CD4-positive, alpha-beta T cell treated with Interleukin-21 for 1 hour (primary cell): ENCODE data around the gene PCLO.

Experiments used
- DNase-seq: peaks from one replicate; pipeline ENCODE4 v3.0.0-alpha.2; 2020

Gene PCLO

GRCh38 chr7:83162402-83163256, at the start of gene PCLO:
TSS of gene PCLO (minus strand) at chr7:83162884. CDS start at chr7:83162592, 292 bp downstream.
- DNase-seq: peak; percentile 30

GRCh38 chr7:83211685-83212084, 49.0 kb upstream of the PCLO start:
- no peak for DNase-seq

- DNase-seq: no peak
Observed at GRCh38 chr7:83210479-83210878, 47.8 kb upstream of the PCLO start.

GRCh38 chr7:83204715-83205114, 42.0 kb upstream of the PCLO start:
- DNase-seq: no peak

GRCh38 chr7:83201355-83201754, 38.7 kb upstream of the PCLO start:
- no peak for DNase-seq

- no peak for DNase-seq
Observed at GRCh38 chr7:83190659-83191389, 28.1 kb upstream of the PCLO start.

- no peak for DNase-seq
Observed at GRCh38 chr7:83178796-83179195, 16.1 kb upstream of the PCLO start.

- DNase-seq: no peak
Observed at GRCh38 chr7:83178066-83178465, 15.4 kb upstream of the PCLO start.

GRCh38 chr7:83173664-83174063, 11.0 kb upstream of the PCLO start:
- DNase-seq: no peak

GRCh38 chr7:83166781-83167180, 4.1 kb upstream of the PCLO start:
- no peak for DNase-seq

- no peak for DNase-seq
Observed at GRCh38 chr7:83161899-83162401, 734 bp downstream of the PCLO start.

GRCh38 chr7:83161186-83161585, 1.5 kb downstream of the PCLO start:
- DNase-seq: no peak

- no peak for DNase-seq
Observed at GRCh38 chr7:83159731-83160130, 3.0 kb downstream of the PCLO start.

GRCh38 chr7:83156006-83156405, 6.7 kb downstream of the PCLO start:
- DNase-seq: no peak

- no peak for DNase-seq
Observed at GRCh38 chr7:83155407-83155806, 7.3 kb downstream of the PCLO start.

GRCh38 chr7:83153419-83153818, 9.3 kb downstream of the PCLO start:
- no peak for DNase-seq

- DNase-seq: no peak
Observed at GRCh38 chr7:83150310-83150709, 12.4 kb downstream of the PCLO start.

- no peak for DNase-seq
Observed at GRCh38 chr7:83149466-83149865, 13.2 kb downstream of the PCLO start.

GRCh38 chr7:83148776-83149175, 13.9 kb downstream of the PCLO start:
- DNase-seq: no peak

GRCh38 chr7:83143107-83143506, 19.6 kb downstream of the PCLO start:
- no peak for DNase-seq

- DNase-seq: no peak
Observed at GRCh38 chr7:83142365-83142764, 20.3 kb downstream of the PCLO start.

- DNase-seq: no peak
Observed at GRCh38 chr7:83141927-83142326, 20.8 kb downstream of the PCLO start.

- no peak for DNase-seq
Observed at GRCh38 chr7:83130623-83131545, 31.8 kb downstream of the PCLO start.
